DMS114 treated with DMSO at 0.1 percent for 48 hours (cell line): ENCODE measurements around the gene VPS33B.
"Not testable (repeated sequence)": the region's sequence is repeated elsewhere in the genome, so short reads cannot be mapped to it uniquely, and the experiment has no call there.

Source experiments
- DNase-seq: peaks from one replicate; lab custom pipeline; 2025; ENCODE audit not compliant: unreplicated experiment; lab: John Stamatoyannopoulos, UW

VPS33B gene

GRCh38 chr15:91022075-91022831 is at the start of gene VPS33B:
VPS33B (minus strand) TSS chr15:91022594; CDS start chr15:91022249, 345 bp downstream.
- DNase-seq: peak; percentile 88

- DNase-seq: no peak
Observed at GRCh38 chr15:91072161-91072560, 49.8 kb upstream of the VPS33B start.

- no peak for DNase-seq
Observed at GRCh38 chr15:91070872-91071271, 48.5 kb upstream of the VPS33B start.

GRCh38 chr15:91068966-91069365 is 46.6 kb upstream of the VPS33B start:
- no peak for DNase-seq

GRCh38 chr15:91068436-91068835 is 46.0 kb upstream of the VPS33B start:
- no peak for DNase-seq

- no peak for DNase-seq
Observed at GRCh38 chr15:91067036-91067435, 44.6 kb upstream of the VPS33B start.

GRCh38 chr15:91065505-91065904 is 43.1 kb upstream of the VPS33B start:
- DNase-seq: no peak

- DNase-seq: no peak
Observed at GRCh38 chr15:91061997-91062396, 39.6 kb upstream of the VPS33B start.

GRCh38 chr15:91061230-91061629 is 38.8 kb upstream of the VPS33B start:
- DNase-seq: no peak

- peak; percentile 82 for DNase-seq
Observed at GRCh38 chr15:91055548-91056331, 33.3 kb upstream of the VPS33B start.

- DNase-seq: no peak
Observed at GRCh38 chr15:91054816-91055215, 32.4 kb upstream of the VPS33B start.

- no peak for DNase-seq
Observed at GRCh38 chr15:91051248-91051647, 28.9 kb upstream of the VPS33B start.

GRCh38 chr15:91050128-91050455 is 27.7 kb upstream of the VPS33B start:
- DNase-seq: no peak

GRCh38 chr15:91049378-91050127 is 27.2 kb upstream of the VPS33B start:
- peak; percentile 82 for DNase-seq

GRCh38 chr15:91047545-91048199 is 25.3 kb upstream of the VPS33B start:
- no peak for DNase-seq

- not testable (repeated sequence) for DNase-seq
Observed at GRCh38 chr15:91046056-91046455, 23.7 kb upstream of the VPS33B start.

- no peak for DNase-seq
Observed at GRCh38 chr15:91045065-91045464, 22.7 kb upstream of the VPS33B start.

GRCh38 chr15:91043202-91043874 is 20.9 kb upstream of the VPS33B start:
- DNase-seq: no peak

GRCh38 chr15:91040856-91041255 is 18.5 kb upstream of the VPS33B start:
- no peak for DNase-seq

GRCh38 chr15:91039996-91040395 is 17.6 kb upstream of the VPS33B start:
- DNase-seq: no peak
